Thoracic aorta (tissue), 2 donors: ENCODE data around the gene ARMC9. TPM values are rescaled to one million over a fixed set of nuclear protein-coding genes. Genes with fewer than 3 reads are reported as not detected.

ENCODE experiments used
- ATAC-seq: fragments of 150-250 bp; one replicate; pipeline ENCODE4 v1.8.0; 2017; ENCODE audit warnings: low read depth; ENCODE audit not compliant: insufficient number of reproducible peaks, low FRiP score
- DNase-seq: peaks from one replicate; pipeline ENCODE4 v3.0.0-alpha.2; 2020; ENCODE audit warnings: low spot score
- H3K27ac ChIP-seq, 2 donors: fragments of 200-600 bp; sonication (generic); 1 replicate in 1 of 2; 2 replicates in 1 of 2; pipeline ENCODE4 v1.5.1; 2016; ENCODE audit warnings: mild to moderate bottlenecking in 2 of 2, moderate library complexity in 2 of 2
- H3K27me3 ChIP-seq: fragments of 200-600 bp; sonication (generic); replicated peaks from 2 replicates; pipeline ENCODE4 v1.6.0; 2016; ENCODE audit warnings: mild to moderate bottlenecking; ENCODE audit not compliant: insufficient read depth
- H3K36me3 ChIP-seq: fragments of 200-600 bp; sonication (generic); one replicate; pipeline ENCODE4 v1.5.1; 2016
- H3K4me1 ChIP-seq, 2 donors: fragments of 200-600 bp; sonication (generic); 1 replicate in 1 of 2; 2 replicates in 1 of 2; pipeline versions ENCODE4 v1.5.1 to v1.6.0; 2016; ENCODE audit warnings: low read depth in 2 of 2, mild to moderate bottlenecking in 1 of 2; ENCODE audit not compliant: control insufficient read depth in 1 of 2
- H3K4me3 ChIP-seq: fragments of 200-600 bp; sonication (generic); 2 replicates; pipeline ENCODE4 v1.5.1; 2016; ENCODE audit warnings: mild to moderate bottlenecking
- H3K9me3 ChIP-seq: fragments of 200-600 bp; sonication (generic); 2 replicates; pipeline ENCODE4 v1.5.1; 2016
- CTCF ChIP-seq: fragments of 200-600 bp; sonication (generic); IDR thresholded peaks from one replicate; pipeline ENCODE4 v1.5.1; 2019; ENCODE audit warnings: antibody characterized with exemption
- total RNA-seq, 2 donors: library from RNA; depleted of rRNA; stranded (reverse); fragments of >200 nt; gene quantifications; one replicate each; pipeline versions ENCODE4 v1.1.0 to v1.2.3, GENCODE V29; 2016

ARMC9 gene
- total RNA-seq, 2 donors from 2014 or later = 68.5 to 103 TPM

GRCh38 chr2:231228974-231229529, 30.6 kb downstream of the ARMC9 start:
- peaks cover 0 to 7% of the 10 kb centered on the region in 2 donors for H3K4me1 ChIP-seq
- no peak overlapping the region for H3K4me3 ChIP-seq
- no peak for DNase-seq
- no peak overlapping the region for H3K27ac ChIP-seq
- no peaks in the 10 kb centered on the region for H3K9me3 ChIP-seq
- no peak for ATAC-seq
- H3K36me3 ChIP-seq = peaks cover 11% of the 10 kb centered on the region
- no peak for TF ChIP-seq CTCF
- no peaks in the 10 kb centered on the region for H3K27me3 ChIP-seq

- DNase-seq (no peak), ATAC-seq (no peak)
- TF ChIP-seq CTCF = no peak
- Histone ChIP-seq H3K27ac (no peak overlapping the region), H3K4me1 (no peaks in the 10 kb centered on the region), H3K9me3 (no peaks in the 10 kb centered on the region), H3K27me3 (no peaks in the 10 kb centered on the region), H3K4me3 (no peak overlapping the region), H3K36me3 (peaks cover 19% of the 10 kb centered on the region)
Measured at GRCh38 chr2:231235217-231235616, 36.8 kb downstream of the ARMC9 start.

- Histone ChIP-seq H3K27me3 (no peaks in the 10 kb centered on the region), H3K36me3 (peaks cover 21% of the 10 kb centered on the region), H3K27ac (no peak overlapping the region), H3K9me3 (no peaks in the 10 kb centered on the region), H3K4me1 (no peaks in the 10 kb centered on the region), H3K4me3 (no peak overlapping the region)
- TF ChIP-seq CTCF = no peak
- DNase-seq = no peak
- ATAC-seq = no peak
Measured at GRCh38 chr2:231238689-231239088, 40.3 kb downstream of the ARMC9 start.

- Histone ChIP-seq H3K4me3 (no peak overlapping the region), H3K27ac (no peak overlapping the region), H3K36me3 (peaks cover 24% of the 10 kb centered on the region), H3K27me3 (no peaks in the 10 kb centered on the region), H3K9me3 (no peaks in the 10 kb centered on the region), H3K4me1 (no peaks in the 10 kb centered on the region)
- no peak for TF ChIP-seq CTCF
- ATAC-seq = no peak
- DNase-seq = no peak
Measured at GRCh38 chr2:231239751-231240150, 41.3 kb downstream of the ARMC9 start.

- Histone ChIP-seq H3K27me3 (no peaks in the 10 kb centered on the region), H3K27ac (no peak overlapping the region), H3K4me3 (no peak overlapping the region), H3K9me3 (no peaks in the 10 kb centered on the region), H3K36me3 (peaks cover 20% of the 10 kb centered on the region), H3K4me1 (no peaks in the 10 kb centered on the region)
- no peak for TF ChIP-seq CTCF
- DNase-seq = no peak
- no peak for ATAC-seq
Measured at GRCh38 chr2:231241755-231242507, 43.5 kb downstream of the ARMC9 start.
